CD1c-positive myeloid dendritic cell (primary cell): ENCODE measurements around the gene ACTL10.
A peak's percentile ranks its signal among the peaks of the same experiment; 100 is the strongest.
"Not testable (repeated sequence)": the region's sequence is repeated elsewhere in the genome, so short reads cannot be mapped to it uniquely, and the experiment has no call there.

Source experiments
- DNase-seq: peaks from one replicate; pipeline ENCODE4 v3.0.0-alpha.2; 2016; ENCODE audit errors: extremely low spot score

Gene ACTL10

GRCh38 chr20:33693741-33694638 lies 27.2 kb downstream of the ACTL10 start:
- DNase-seq, result no peak

DNA sequence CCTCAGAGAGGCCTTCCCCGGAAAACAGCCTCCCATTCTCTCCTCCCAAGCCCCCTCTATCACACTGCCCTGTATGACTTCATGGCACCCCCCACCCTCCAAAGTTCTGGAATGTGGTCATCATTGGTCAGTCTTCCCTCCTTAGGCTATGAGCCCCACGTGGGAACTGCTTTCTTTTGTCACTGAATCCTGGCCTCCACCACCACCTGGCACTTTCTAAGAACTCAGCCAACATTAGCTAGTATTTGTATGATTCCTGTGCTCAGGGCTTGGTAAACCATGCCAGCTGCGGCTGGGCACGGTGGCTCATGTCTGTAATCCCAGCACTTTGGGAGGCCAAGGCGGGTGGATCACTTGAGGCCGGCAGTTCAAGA lies 27.9 kb downstream of the ACTL10 start:
- DNase-seq, result no peak

GRCh38 chr20:33696448-33696847 lies 29.7 kb downstream of the ACTL10 start:
- DNase-seq, result no peak

GRCh38 chr20:33697129-33697528 lies 30.4 kb downstream of the ACTL10 start:
- no peak for DNase-seq

DNA sequence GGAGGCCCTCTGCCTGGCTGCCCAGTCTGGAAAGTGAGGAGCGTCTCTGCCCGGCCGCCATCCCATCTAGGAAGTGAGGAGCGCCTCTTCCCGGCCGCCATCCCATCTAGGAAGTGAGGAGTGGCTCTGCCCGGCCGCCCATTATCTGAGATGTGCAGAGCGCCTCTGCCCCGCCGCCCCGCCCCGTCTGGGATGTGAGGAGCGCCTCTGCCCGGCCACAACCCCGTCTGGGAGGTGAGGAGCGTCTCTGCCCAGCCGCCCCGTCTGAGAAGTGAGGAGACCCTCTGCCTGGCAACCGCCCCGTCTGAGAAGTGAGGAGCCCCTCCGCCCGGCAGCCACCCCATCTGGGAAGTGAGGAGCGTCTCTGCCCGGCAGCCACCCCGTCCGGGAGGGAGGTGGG lies 32.2 kb downstream of the ACTL10 start:
- DNase-seq, result not testable (repeated sequence)

DNA sequence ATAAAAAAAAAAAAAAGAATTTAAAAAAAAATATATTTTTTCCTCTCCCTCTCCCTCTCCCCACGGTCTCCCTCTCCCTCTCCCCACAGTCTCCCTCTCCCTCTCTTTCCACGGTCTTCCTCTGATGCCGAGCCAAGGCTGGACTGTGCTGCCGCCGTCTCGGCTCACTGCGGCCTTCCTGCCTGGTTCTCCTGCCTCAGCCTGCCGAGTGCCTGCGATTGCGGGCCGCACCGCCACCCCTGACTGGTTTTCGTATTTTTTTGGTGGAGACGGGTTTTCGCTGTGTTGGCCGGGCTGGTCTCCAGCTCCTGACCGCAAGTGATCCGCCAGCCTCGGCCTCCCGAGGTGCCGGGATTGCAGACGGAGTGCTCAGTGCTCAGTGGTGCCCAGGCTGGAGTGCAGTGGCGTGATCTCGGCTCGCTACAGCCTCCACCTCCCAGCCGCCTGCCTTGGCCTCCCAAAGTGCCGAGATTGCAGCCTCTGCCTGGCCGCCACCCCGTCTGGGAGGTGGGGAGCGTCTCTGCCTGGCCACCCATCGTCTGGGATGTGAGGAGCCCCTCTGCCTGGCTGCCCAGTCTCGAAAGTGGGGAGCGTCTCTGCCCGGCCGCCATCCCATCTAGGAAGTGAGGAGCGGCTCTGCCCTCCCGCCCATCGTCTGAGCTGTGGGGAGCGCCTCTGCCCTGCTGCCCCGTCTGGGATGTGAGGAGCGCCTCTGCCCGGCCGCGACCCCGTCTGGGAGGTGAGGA lies 34.1 kb downstream of the ACTL10 start:
- not testable (repeated sequence) for DNase-seq

- DNase-seq, result no peak
These were observed 35.1 kb downstream of the ACTL10 start for GRCh38 chr20:33701629-33702450.

GRCh38 chr20:33702861-33703260 lies 36.1 kb downstream of the ACTL10 start:
- no peak for DNase-seq

- DNase-seq, result no peak
These were observed 36.9 kb downstream of the ACTL10 start for GRCh38 chr20:33703498-33704137.

GRCh38 chr20:33704197-33704924 lies 37.6 kb downstream of the ACTL10 start:
- no peak for DNase-seq

- DNase-seq, result no peak
These were observed 40.9 kb downstream of the ACTL10 start for GRCh38 chr20:33707668-33708067.

- no peak for DNase-seq
These were observed 42.7 kb downstream of the ACTL10 start for GRCh38 chr20:33709398-33709797.

DNA sequence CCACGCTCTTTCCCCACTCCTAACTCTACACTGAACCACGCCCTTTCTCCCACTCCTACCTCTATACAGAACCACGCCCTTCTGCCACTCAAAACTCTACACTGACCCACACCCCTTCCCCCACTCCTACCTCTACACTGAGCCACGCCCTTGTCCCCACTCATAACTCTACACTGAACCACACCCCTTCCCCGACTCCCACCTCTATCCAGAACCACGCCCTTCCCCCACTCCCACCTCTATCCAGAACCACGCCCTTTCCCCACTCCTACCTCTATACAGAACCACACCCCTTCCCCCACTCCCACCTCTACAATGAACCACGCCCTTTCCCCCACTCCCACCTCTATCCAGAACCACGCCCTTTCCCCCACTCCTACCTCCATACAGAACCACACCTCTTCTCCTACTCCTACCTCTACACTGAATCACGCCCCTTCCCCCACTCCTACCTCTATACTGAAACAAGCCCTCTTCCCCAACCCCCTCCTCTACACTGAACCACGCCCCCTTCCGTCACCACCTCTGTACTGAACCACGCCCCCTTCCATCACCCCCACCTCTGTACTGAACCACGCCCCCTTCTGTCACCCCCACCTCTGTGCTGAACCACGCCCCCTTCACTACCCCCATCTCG lies 43.3 kb downstream of the ACTL10 start:
- peak; percentile 16 for DNase-seq

DNA sequence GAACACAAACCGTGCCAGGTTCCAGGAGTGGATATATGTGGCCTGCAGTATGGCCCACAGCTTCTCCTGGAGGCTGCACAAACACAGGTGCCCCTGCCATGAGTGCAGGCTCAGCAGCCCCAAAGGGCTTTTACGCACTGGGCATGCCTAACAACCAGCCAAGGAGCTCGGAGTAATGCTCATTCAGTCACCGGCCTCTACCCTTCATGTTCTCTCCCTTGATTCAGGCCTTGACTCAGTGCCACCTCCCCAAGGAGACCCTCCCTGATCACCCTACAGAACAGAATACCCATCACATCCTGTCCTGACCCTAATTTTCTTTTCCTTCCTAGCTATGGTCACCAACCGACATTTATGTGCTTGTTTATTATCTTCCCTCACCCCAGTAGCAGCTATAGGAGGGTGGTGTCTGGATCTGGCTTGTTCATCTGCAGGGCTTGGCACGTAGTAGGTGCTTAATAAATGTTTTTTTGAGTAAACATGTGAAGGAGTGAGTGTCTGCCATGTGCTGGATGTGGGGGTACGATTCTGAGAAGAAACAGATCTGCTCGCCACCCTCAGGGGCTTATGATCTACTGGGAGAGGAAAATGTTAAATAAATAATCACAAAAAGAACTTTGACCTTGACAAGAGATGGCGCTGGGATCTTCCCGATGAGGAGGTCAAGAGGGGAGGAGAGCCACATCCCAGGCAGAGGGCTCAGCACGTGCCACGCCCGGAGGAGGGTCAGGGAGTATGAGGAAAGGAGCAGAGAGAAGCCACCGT lies 44.1 kb downstream of the ACTL10 start:
- DNase-seq, result no peak

DNA sequence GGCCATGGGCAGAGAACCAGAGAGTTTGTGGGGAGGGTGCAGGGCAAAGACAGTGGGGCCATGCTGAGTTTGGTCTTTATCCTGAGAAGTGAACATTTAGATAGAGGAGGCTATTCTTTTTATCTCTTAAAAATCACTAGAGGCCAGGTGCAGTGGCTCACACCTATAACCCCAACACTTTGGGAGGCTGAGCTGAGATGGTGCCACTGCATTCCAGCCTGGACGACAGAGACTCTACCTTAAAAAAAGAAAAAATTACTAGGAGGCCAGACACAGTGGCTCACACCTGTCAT lies 44.6 kb downstream of the ACTL10 start:
- DNase-seq, result no peak

- DNase-seq, result no peak
These were observed 47.2 kb downstream of the ACTL10 start for GRCh38 chr20:33713865-33714367.

DNA sequence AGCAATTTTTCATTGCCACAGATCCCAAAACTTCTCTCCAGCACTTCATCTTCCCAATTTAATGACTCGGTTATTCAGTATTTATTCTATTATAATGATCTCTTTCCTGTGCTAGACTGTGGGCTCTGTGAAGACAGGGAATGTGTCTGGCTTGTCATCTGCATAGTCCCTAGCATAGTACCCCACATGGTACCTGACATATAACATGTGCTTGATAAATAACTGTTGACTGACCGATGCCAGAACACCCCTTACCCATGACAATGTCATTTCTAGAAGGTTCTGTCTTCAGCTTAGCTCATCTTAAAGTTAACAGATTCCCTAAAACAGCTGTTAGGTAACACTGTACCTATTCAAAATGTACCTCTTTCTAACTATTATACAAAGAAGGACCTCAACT lies 49.8 kb downstream of the ACTL10 start:
- DNase-seq, result no peak
